ENCODE results near the gene HK3. TPM values are rescaled to one million over a fixed set of nuclear protein-coding genes. Genes with fewer than 3 reads are reported as not detected.

HK3 gene
- total and polyA plus RNA-seq, 2 donors from 2014 or later, result 2.0 to 21.2 TPM

DNA sequence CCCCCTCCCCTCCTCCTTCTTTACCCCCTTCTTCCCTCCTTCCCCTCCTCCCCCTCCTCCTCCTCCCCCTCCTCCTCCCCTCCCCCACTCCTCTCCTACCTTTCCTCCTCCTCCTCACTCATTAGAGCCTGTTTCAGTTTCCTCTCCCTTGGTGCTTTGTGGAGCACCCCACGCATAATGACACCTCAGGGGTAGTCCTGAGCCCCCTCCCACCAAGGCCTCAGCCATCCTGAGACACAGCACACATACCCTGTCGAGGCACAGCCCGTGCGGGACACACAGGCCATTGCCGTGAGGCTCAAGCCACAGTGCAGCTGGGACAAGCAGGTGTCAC, 35.4 kb downstream of the HK3 start:
- H3K9ac ChIP-seq (ENCODE audit: low read length in 3 of 3), result no peak overlapping the region
- H3K27ac ChIP-seq (ENCODE audit: low read depth in 2 of 2, low read length in 2 of 2), result no peak overlapping the region
- DNase-seq (peak in 2 of 5 donors; percentile 30 to 31), FAIRE-seq (no peak)
- H3K4me3 ChIP-seq (ENCODE audit: low read length in 3 of 3), result no peak overlapping the region
- no peaks in the 10 kb centered on the region for H3K4me1 ChIP-seq (ENCODE audit: control insufficient read depth in 2 of 3, insufficient read depth in 2 of 3, low read depth in 1 of 3, low read length in 3 of 3)
- TF ChIP-seq, protein P1, sequence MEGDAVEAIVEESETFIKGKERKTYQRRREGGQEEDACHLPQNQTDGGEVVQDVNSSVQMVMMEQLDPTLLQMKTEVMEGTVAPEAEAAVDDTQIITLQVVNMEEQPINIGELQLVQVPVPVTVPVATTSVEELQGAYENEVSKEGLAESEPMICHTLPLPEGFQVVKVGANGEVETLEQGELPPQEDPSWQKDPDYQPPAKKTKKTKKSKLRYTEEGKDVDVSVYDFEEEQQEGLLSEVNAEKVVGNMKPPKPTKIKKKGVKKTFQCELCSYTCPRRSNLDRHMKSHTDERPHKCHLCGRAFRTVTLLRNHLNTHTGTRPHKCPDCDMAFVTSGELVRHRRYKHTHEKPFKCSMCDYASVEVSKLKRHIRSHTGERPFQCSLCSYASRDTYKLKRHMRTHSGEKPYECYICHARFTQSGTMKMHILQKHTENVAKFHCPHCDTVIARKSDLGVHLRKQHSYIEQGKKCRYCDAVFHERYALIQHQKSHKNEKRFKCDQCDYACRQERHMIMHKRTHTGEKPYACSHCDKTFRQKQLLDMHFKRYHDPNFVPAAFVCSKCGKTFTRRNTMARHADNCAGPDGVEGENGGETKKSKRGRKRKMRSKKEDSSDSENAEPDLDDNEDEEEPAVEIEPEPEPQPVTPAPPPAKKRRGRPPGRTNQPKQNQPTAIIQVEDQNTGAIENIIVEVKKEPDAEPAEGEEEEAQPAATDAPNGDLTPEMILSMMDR (IDR thresholded peaks at IDR 0.05; ENCODE audit: borderline replicate concordance, extremely low read depth, insufficient read depth), result no peak
- no peaks in the 10 kb centered on the region for H3K27me3 ChIP-seq (ENCODE audit: control insufficient read depth, insufficient read depth, low read length)
- intact Hi-C loops (cut with DNase I), result no loop called here
- H3K36me3 ChIP-seq (ENCODE audit: control insufficient read depth in 2 of 3, insufficient read depth in 3 of 3, low read length in 3 of 3), result no peaks in the 10 kb centered on the region
- H3K9me3 ChIP-seq (ENCODE audit: control insufficient read depth in 2 of 3, insufficient read depth in 1 of 3, low read length in 3 of 3), result no peaks in the 10 kb centered on the region

DNA sequence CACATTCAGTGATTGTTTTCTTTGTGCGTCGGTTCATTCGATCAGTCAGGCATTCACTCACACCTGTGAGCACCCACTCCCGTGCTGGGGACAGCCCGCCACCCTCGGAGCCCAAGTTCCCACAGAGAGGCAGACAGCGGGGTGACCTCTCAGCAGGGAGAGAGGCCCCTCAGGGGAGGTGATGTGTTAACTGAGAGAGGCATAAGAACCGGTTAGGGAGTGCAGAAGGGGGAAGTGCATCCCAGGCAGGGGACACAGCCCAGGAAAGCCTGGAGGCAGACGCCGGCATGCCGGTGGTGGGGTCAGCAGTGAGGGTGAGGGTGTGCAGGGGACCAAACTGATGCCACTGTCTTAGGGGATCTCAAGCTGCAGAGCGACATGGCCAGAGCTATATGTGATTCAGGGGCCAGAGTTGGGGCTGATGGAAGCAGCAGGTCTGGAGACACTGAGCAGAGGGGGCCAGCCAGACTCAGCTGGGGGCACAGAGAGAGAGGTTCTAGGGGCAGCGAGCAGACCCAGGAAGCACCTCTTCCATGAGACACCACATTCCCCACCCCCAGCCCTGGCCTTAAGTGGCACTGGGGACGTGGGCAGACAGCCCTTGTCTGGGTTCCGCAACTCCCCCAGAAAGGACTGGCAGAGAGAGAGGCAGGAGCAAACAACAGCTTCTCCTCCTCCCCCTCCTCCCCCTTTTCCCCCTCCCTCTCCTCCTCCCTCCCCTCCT, 35.9 kb downstream of the HK3 start:
- H3K4me3 ChIP-seq (ENCODE audit: low read length in 3 of 3), result no peak overlapping the region
- no peaks in the 10 kb centered on the region for H3K9me3 ChIP-seq (ENCODE audit: control insufficient read depth in 2 of 3, insufficient read depth in 1 of 3, low read length in 3 of 3)
- intact Hi-C loops (cut with DNase I), result no loop called here
- H3K4me1 ChIP-seq (ENCODE audit: control insufficient read depth in 2 of 3, insufficient read depth in 2 of 3, low read depth in 1 of 3, low read length in 3 of 3), result no peaks in the 10 kb centered on the region
- H3K9ac ChIP-seq (ENCODE audit: low read length in 3 of 3), result no peak overlapping the region
- no peaks in the 10 kb centered on the region for H3K27me3 ChIP-seq (ENCODE audit: control insufficient read depth, insufficient read depth, low read length)
- DNase-seq (peak in 4 of 5 donors; percentile 53 to 77 (median 54)), FAIRE-seq (no peak)
- TF ChIP-seq, protein P1 (IDR thresholded peaks at IDR 0.05; ENCODE audit: borderline replicate concordance, extremely low read depth, insufficient read depth), result no peak
- H3K27ac ChIP-seq (ENCODE audit: low read depth in 2 of 2, low read length in 2 of 2), result no peak overlapping the region
- no peaks in the 10 kb centered on the region for H3K36me3 ChIP-seq (ENCODE audit: control insufficient read depth in 2 of 3, insufficient read depth in 3 of 3, low read length in 3 of 3)

DNA sequence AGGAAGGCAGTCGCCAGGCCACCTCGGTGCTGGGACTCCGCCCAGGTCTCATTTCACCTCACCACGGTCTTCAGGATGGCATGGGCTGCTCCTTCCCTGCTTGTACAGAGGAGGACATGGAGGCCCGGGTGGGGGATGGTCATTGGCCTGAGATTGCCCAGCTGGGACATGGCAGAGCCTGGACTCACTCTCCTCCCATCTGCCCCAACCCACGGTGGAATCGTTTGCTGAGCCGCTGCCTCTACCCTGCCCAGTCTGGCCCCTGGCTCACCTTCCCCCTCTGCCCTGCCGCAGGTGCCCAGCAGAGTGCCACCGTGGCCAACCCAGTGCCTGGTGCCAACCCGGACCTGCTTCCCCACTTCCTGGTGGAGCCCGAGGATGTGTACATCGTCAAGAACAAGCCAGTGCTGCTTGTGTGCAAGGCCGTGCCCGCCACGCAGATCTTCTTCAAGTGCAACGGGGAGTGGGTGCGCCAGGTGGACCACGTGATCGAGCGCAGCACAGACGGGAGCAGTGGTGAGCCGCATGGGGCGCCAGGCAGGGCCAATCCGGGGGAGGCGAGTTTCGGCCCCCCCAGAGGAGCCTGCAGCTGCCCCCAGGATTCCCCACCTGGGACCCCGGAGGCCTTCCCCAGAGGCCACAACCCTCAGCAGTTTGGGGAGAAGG, 36.7 kb downstream of the HK3 start:
- Histone ChIP-seq H3K4me1 (ENCODE audit: control insufficient read depth in 2 of 3, insufficient read depth in 2 of 3, low read depth in 1 of 3, low read length in 3 of 3) (no peaks in the 10 kb centered on the region), H3K27ac (ENCODE audit: low read depth in 2 of 2, low read length in 2 of 2) (no peak overlapping the region), H3K36me3 (ENCODE audit: control insufficient read depth in 2 of 3, insufficient read depth in 3 of 3, low read length in 3 of 3) (no peaks in the 10 kb centered on the region), H3K4me3 (ENCODE audit: low read length in 3 of 3) (no peak overlapping the region), H3K9ac (ENCODE audit: low read length in 3 of 3) (no peak overlapping the region), H3K27me3 (ENCODE audit: control insufficient read depth, insufficient read depth, low read length) (no peaks in the 10 kb centered on the region), H3K9me3 (ENCODE audit: control insufficient read depth in 2 of 3, insufficient read depth in 1 of 3, low read length in 3 of 3) (no peaks in the 10 kb centered on the region)
- FAIRE-seq (no peak), DNase-seq (no peak)
- intact Hi-C loops (cut with DNase I), result no loop called here
- TF ChIP-seq, protein P1 (IDR thresholded peaks at IDR 0.05; ENCODE audit: borderline replicate concordance, extremely low read depth, insufficient read depth), result no peak

Data from kidney (tissue), 14 donors.